B cell (primary cell): ENCODE measurements around the gene BNIP3. TPM values are rescaled to one million over a fixed set of nuclear protein-coding genes. Genes with fewer than 3 reads are reported as not detected.

Experiments used
- ATAC-seq: fragments of 200-7000 bp; cut with Tn5 transposase; one replicate; pipeline ENCODE4 v1.10.0; 2021; ENCODE audit warnings: low read depth, mild to moderate bottlenecking, moderate number of reproducible peaks, moderate library complexity
- CTCF ChIA-PET: fragments of 350-600 bp; sonication (Branson Sonifier 250); formaldehyde crosslinking; loops from one replicate; lab custom pipeline; 2021; ENCODE audit warnings: antibody characterized with exemption, inconsistent platforms; lab: Charles Lee
- POLR2A ChIA-PET: fragments of 350-600 bp; sonication (Branson Sonifier 250); formaldehyde crosslinking; loops from one replicate; lab custom pipeline; 2021; ENCODE audit warnings: antibody characterized with exemption; lab: Charles Lee
- DNase-seq: peaks from one replicate; pipeline ENCODE4 v3.0.0; 2013
- H2AFZ ChIP-seq: 2 replicates; pipeline ENCODE4 v1.6.1; 2012; ENCODE audit warnings: mild to moderate bottlenecking, low read depth, low read length; ENCODE audit not compliant: insufficient read depth, poor library complexity, severe bottlenecking
- H3K27ac ChIP-seq, 2 donors: 1 replicate in 1 of 2; 2 replicates in 1 of 2; pipeline ENCODE4 v1.5.1; 2012 to 2013; ENCODE audit warnings: low read length in 2 of 2, mild to moderate bottlenecking in 2 of 2, moderate library complexity in 1 of 2
- H3K27me3 ChIP-seq, 4 experiments: fragments of 200-600 bp in 1 of 4; sonication (generic) in 1 of 4; replicated peaks in 1 of 4; 1 replicate in 2 of 4; 2 replicates in 2 of 4; pipeline versions ENCODE4 v1.6.1 to v1.7.0; 2013 to 2016; ENCODE audit warnings: low read length in 3 of 4, mild to moderate bottlenecking in 2 of 4, mixed read lengths in 1 of 4, moderate library complexity in 1 of 4; ENCODE audit not compliant: insufficient read depth in 4 of 4, control insufficient read depth in 3 of 4; ENCODE audit errors: control extremely low read depth in 1 of 4
- H3K36me3 ChIP-seq, 2 experiments: replicated peaks in 1 of 2; 1 replicate in 1 of 2; 2 replicates in 1 of 2; pipeline versions ENCODE4 v1.6.1 to v1.7.1; 2013; ENCODE audit warnings: low read length in 1 of 2; ENCODE audit not compliant: insufficient read depth in 2 of 2, control insufficient read depth in 1 of 2; ENCODE audit errors: control extremely low read depth in 1 of 2, extremely low read depth in 1 of 2
- H3K4me1 ChIP-seq, 2 donors: fragments of 200-600 bp in 1 of 2; sonication (generic) in 1 of 2; 1 replicate in 1 of 2; 2 replicates in 1 of 2; pipeline versions ENCODE4 v1.5.1 to v1.6.1; 2013 to 2017; ENCODE audit warnings: low read length in 2 of 2; ENCODE audit not compliant: control insufficient read depth in 2 of 2, insufficient read depth in 2 of 2
- H3K4me2 ChIP-seq: replicated peaks from 2 replicates; pipeline ENCODE3; 2012; ENCODE audit warnings: mild to moderate bottlenecking, low read depth, low read length; ENCODE audit not compliant: poor library complexity, severe bottlenecking
- H3K4me3 ChIP-seq, 5 experiments: fragments of 200-600 bp in 1 of 5; sonication (generic) in 1 of 5; 1 replicate in 3 of 5; 2 replicates in 2 of 5; pipeline versions ENCODE4 v1.5.1 to v1.7.0; 2011 to 2016; ENCODE audit warnings: low read length in 4 of 5, mild to moderate bottlenecking in 4 of 5, low read depth in 2 of 5, control low read depth in 1 of 5, moderate library complexity in 1 of 5; ENCODE audit not compliant: insufficient read depth in 1 of 5; ENCODE audit errors: control extremely low read depth in 1 of 5, extremely low read depth in 1 of 5
- H3K79me2 ChIP-seq: fragments of 200-600 bp; sonication (generic); one replicate; pipeline ENCODE4 v1.6.0; 2016; ENCODE audit warnings: low read length; ENCODE audit not compliant: control insufficient read depth, insufficient read depth
- H3K9ac ChIP-seq: fragments of 200-600 bp; sonication (generic); 2 replicates; pipeline ENCODE4 v1.6.1; 2017; ENCODE audit warnings: mild to moderate bottlenecking, low read length, moderate library complexity
- H3K9me3 ChIP-seq, 3 donors: one replicate each; pipeline versions ENCODE4 v1.6.1 to v1.7.1; 2013; ENCODE audit warnings: low read length in 2 of 3; ENCODE audit not compliant: control insufficient read depth in 2 of 3, insufficient read depth in 1 of 3; ENCODE audit errors: control extremely low read depth in 1 of 3
- H4K20me1 ChIP-seq: 2 replicates; pipeline ENCODE4 v1.6.0; 2012; ENCODE audit warnings: mild to moderate bottlenecking, low read length; ENCODE audit not compliant: insufficient read depth, control insufficient read depth, poor library complexity, severe bottlenecking
- H3K27ac Mint-ChIP-seq: one replicate; pipeline ENCODE4 v1.8.0; 2021; ENCODE audit warnings: mixed read lengths
- H3K27me3 Mint-ChIP-seq: one replicate; pipeline ENCODE4 v1.8.0; 2021; ENCODE audit warnings: mixed read lengths
- H3K4me1 Mint-ChIP-seq: one replicate; pipeline ENCODE4 v1.8.0; 2021; ENCODE audit warnings: mixed read lengths
- H3K4me3 Mint-ChIP-seq: one replicate; pipeline ENCODE4 v1.8.0; 2021; ENCODE audit warnings: mixed read lengths
- H3K9me3 Mint-ChIP-seq: one replicate; pipeline ENCODE4 v1.8.0; 2022; ENCODE audit warnings: mixed read lengths; ENCODE audit not compliant: insufficient read depth
- CTCF ChIP-seq: fragments of 200-600 bp; IDR thresholded peaks from one replicate; pipeline ENCODE4 v1.8.0; 2022; ENCODE audit warnings: antibody characterized with exemption, mild to moderate bottlenecking
- EZH2 ChIP-seq: IDR thresholded peaks from 2 replicates; pipeline ENCODE4 v1.6.1; 2012; ENCODE audit warnings: borderline replicate concordance, low read depth, mild to moderate bottlenecking, moderate library complexity, low read length; ENCODE audit not compliant: insufficient read depth, poor library complexity, severe bottlenecking
- WGBS: methylation state at CpG from one replicate; pipeline ENCODE4 v1.1.5; 2013; ENCODE audit warnings: missing lambda C conversion rate; ENCODE audit not compliant: insufficient coverage; 5-methylcytosine and 5-hydroxymethylcytosine counted together
- intact Hi-C: fragments of 100-400 bp; cut with micrococcal nuclease; formaldehyde crosslinking; loops from one replicate; pipeline ENCODE4 v1.10.0; 2022
- polyA plus RNA-seq: library from polyadenylated mRNA; depleted of rRNA; stranded (reverse); fragments of >200 nt; gene quantifications from 2 replicates; pipeline ENCODE4 v1.2.3, GENCODE V29; 2012
- total RNA-seq, 2 donors: library from RNA; stranded (reverse); fragments of 120-200 nt in 1 of 2; gene quantifications; 1 replicate in 1 of 2; 2 replicates in 1 of 2; pipeline versions ENCODE4 v1.2.3 to v1.2.4, GENCODE V29; 2013 to 2022

BNIP3 gene
- total and polyA plus RNA-seq, 2 donors (not counting 1 experiment from before 2014, with no cell fraction given): 7.1 to 10.9 TPM

GRCh38 chr10:131961777-131962662, 19.7 kb downstream of the BNIP3 start:
- H3K27me3 Mint-ChIP-seq: no peaks in the 10 kb centered on the region
- 87% methylated on average over 17 of the region's 32 CpGs for WGBS
- H3K27ac Mint-ChIP-seq: no peak overlapping the region
- Histone ChIP-seq H3K27me3 (no peaks in the 10 kb centered on the region), H3K4me3 (no peak overlapping the region), H3K27ac (no peak overlapping the region), H3K9me3 (no peaks in the 10 kb centered on the region), H2AFZ (no peak overlapping the region), H3K4me1 (no peaks in the 10 kb centered on the region), H3K4me2 (no peak overlapping the region), H4K20me1 (no peaks in the 10 kb centered on the region), H3K9ac (no peak overlapping the region), H3K79me2 (no peaks in the 10 kb centered on the region), H3K36me3 (peaks cover 0 to 5% of the 10 kb centered on the region in 2 experiments)
- ATAC-seq (no peak), DNase-seq (no peak)
- H3K4me1 Mint-ChIP-seq: no peaks in the 10 kb centered on the region
- H3K9me3 Mint-ChIP-seq: no peaks in the 10 kb centered on the region
- intact Hi-C loops: no loop called here
- H3K4me3 Mint-ChIP-seq: no peak overlapping the region
- POLR2A ChIA-PET: no interaction called here
- CTCF ChIA-PET: interaction anchor here (0.5 kb wide), 1 partner anchor 28 kb away, joined by 3 read pairs; no protein-coding TSS in a partner anchor
- TF ChIP-seq EZH2 (no peak), CTCF (no peak)
